B cell (primary cell): ENCODE results near the gene NDUFV3. TPM values are rescaled to one million over a fixed set of nuclear protein-coding genes. Genes with fewer than 3 reads are reported as not detected.
A peak's percentile ranks its signal among the peaks of the same experiment; 100 is the strongest.

Experiments used
- ATAC-seq: fragments of 200-7000 bp; cut with Tn5 transposase; one replicate; pipeline ENCODE4 v1.10.0; 2021; ENCODE audit warnings: low read depth, mild to moderate bottlenecking, moderate number of reproducible peaks, moderate library complexity
- CTCF ChIA-PET: fragments of 350-600 bp; sonication (Branson Sonifier 250); formaldehyde crosslinking; loops from one replicate; lab custom pipeline; 2021; ENCODE audit warnings: antibody characterized with exemption, inconsistent platforms; lab: Charles Lee
- POLR2A ChIA-PET: fragments of 350-600 bp; sonication (Branson Sonifier 250); formaldehyde crosslinking; loops from one replicate; lab custom pipeline; 2021; ENCODE audit warnings: antibody characterized with exemption; lab: Charles Lee
- DNase-seq: peaks from one replicate; pipeline ENCODE4 v3.0.0; 2013
- H2AFZ ChIP-seq: 2 replicates; pipeline ENCODE4 v1.6.1; 2012; ENCODE audit warnings: mild to moderate bottlenecking, low read depth, low read length; ENCODE audit not compliant: insufficient read depth, poor library complexity, severe bottlenecking
- H3K27ac ChIP-seq, 2 donors: 1 replicate in 1 of 2; 2 replicates in 1 of 2; pipeline ENCODE4 v1.5.1; 2012 to 2013; ENCODE audit warnings: low read length in 2 of 2, mild to moderate bottlenecking in 2 of 2, moderate library complexity in 1 of 2
- H3K27me3 ChIP-seq, 4 experiments: fragments of 200-600 bp in 1 of 4; sonication (generic) in 1 of 4; replicated peaks in 1 of 4; 1 replicate in 2 of 4; 2 replicates in 2 of 4; pipeline versions ENCODE4 v1.6.1 to v1.7.0; 2013 to 2016; ENCODE audit warnings: low read length in 3 of 4, mild to moderate bottlenecking in 2 of 4, mixed read lengths in 1 of 4, moderate library complexity in 1 of 4; ENCODE audit not compliant: insufficient read depth in 4 of 4, control insufficient read depth in 3 of 4; ENCODE audit errors: control extremely low read depth in 1 of 4
- H3K36me3 ChIP-seq, 2 experiments: replicated peaks in 1 of 2; 1 replicate in 1 of 2; 2 replicates in 1 of 2; pipeline versions ENCODE4 v1.6.1 to v1.7.1; 2013; ENCODE audit warnings: low read length in 1 of 2; ENCODE audit not compliant: insufficient read depth in 2 of 2, control insufficient read depth in 1 of 2; ENCODE audit errors: control extremely low read depth in 1 of 2, extremely low read depth in 1 of 2
- H3K4me1 ChIP-seq, 2 donors: fragments of 200-600 bp in 1 of 2; sonication (generic) in 1 of 2; 1 replicate in 1 of 2; 2 replicates in 1 of 2; pipeline versions ENCODE4 v1.5.1 to v1.6.1; 2013 to 2017; ENCODE audit warnings: low read length in 2 of 2; ENCODE audit not compliant: control insufficient read depth in 2 of 2, insufficient read depth in 2 of 2
- H3K4me2 ChIP-seq: replicated peaks from 2 replicates; pipeline ENCODE3; 2012; ENCODE audit warnings: mild to moderate bottlenecking, low read depth, low read length; ENCODE audit not compliant: poor library complexity, severe bottlenecking
- H3K4me3 ChIP-seq, 5 experiments: fragments of 200-600 bp in 1 of 5; sonication (generic) in 1 of 5; 1 replicate in 3 of 5; 2 replicates in 2 of 5; pipeline versions ENCODE4 v1.5.1 to v1.7.0; 2011 to 2016; ENCODE audit warnings: low read length in 4 of 5, mild to moderate bottlenecking in 4 of 5, low read depth in 2 of 5, control low read depth in 1 of 5, moderate library complexity in 1 of 5; ENCODE audit not compliant: insufficient read depth in 1 of 5; ENCODE audit errors: control extremely low read depth in 1 of 5, extremely low read depth in 1 of 5
- H3K79me2 ChIP-seq: fragments of 200-600 bp; sonication (generic); one replicate; pipeline ENCODE4 v1.6.0; 2016; ENCODE audit warnings: low read length; ENCODE audit not compliant: control insufficient read depth, insufficient read depth
- H3K9ac ChIP-seq: fragments of 200-600 bp; sonication (generic); 2 replicates; pipeline ENCODE4 v1.6.1; 2017; ENCODE audit warnings: mild to moderate bottlenecking, low read length, moderate library complexity
- H3K9me3 ChIP-seq, 3 donors: one replicate each; pipeline versions ENCODE4 v1.6.1 to v1.7.1; 2013; ENCODE audit warnings: low read length in 2 of 3; ENCODE audit not compliant: control insufficient read depth in 2 of 3, insufficient read depth in 1 of 3; ENCODE audit errors: control extremely low read depth in 1 of 3
- H4K20me1 ChIP-seq: 2 replicates; pipeline ENCODE4 v1.6.0; 2012; ENCODE audit warnings: mild to moderate bottlenecking, low read length; ENCODE audit not compliant: insufficient read depth, control insufficient read depth, poor library complexity, severe bottlenecking
- H3K27ac Mint-ChIP-seq: one replicate; pipeline ENCODE4 v1.8.0; 2021; ENCODE audit warnings: mixed read lengths
- H3K27me3 Mint-ChIP-seq: one replicate; pipeline ENCODE4 v1.8.0; 2021; ENCODE audit warnings: mixed read lengths
- H3K4me1 Mint-ChIP-seq: one replicate; pipeline ENCODE4 v1.8.0; 2021; ENCODE audit warnings: mixed read lengths
- H3K4me3 Mint-ChIP-seq: one replicate; pipeline ENCODE4 v1.8.0; 2021; ENCODE audit warnings: mixed read lengths
- H3K9me3 Mint-ChIP-seq: one replicate; pipeline ENCODE4 v1.8.0; 2022; ENCODE audit warnings: mixed read lengths; ENCODE audit not compliant: insufficient read depth
- EZH2 ChIP-seq: IDR thresholded peaks from 2 replicates; pipeline ENCODE4 v1.6.1; 2012; ENCODE audit warnings: borderline replicate concordance, low read depth, mild to moderate bottlenecking, moderate library complexity, low read length; ENCODE audit not compliant: insufficient read depth, poor library complexity, severe bottlenecking
- WGBS: methylation state at CpG from one replicate; pipeline ENCODE4 v1.1.5; 2013; ENCODE audit warnings: missing lambda C conversion rate; ENCODE audit not compliant: insufficient coverage; 5-methylcytosine and 5-hydroxymethylcytosine counted together
- intact Hi-C: fragments of 100-400 bp; cut with micrococcal nuclease; formaldehyde crosslinking; loops from one replicate; pipeline ENCODE4 v1.10.0; 2022
- polyA plus RNA-seq: library from polyadenylated mRNA; depleted of rRNA; stranded (reverse); fragments of >200 nt; gene quantifications from 2 replicates; pipeline ENCODE4 v1.2.3, GENCODE V29; 2012
- total RNA-seq, 2 donors: library from RNA; stranded (reverse); fragments of 120-200 nt in 1 of 2; gene quantifications; 1 replicate in 1 of 2; 2 replicates in 1 of 2; pipeline versions ENCODE4 v1.2.3 to v1.2.4, GENCODE V29; 2013 to 2022
- TF ChIP-seq, protein P1 (sequence below): fragments of 200-600 bp; IDR thresholded peaks from one replicate; pipeline ENCODE4 v1.8.0; 2022; ENCODE audit warnings: antibody characterized with exemption, mild to moderate bottlenecking

NDUFV3 gene
- total and polyA plus RNA-seq, 2 donors (not counting 1 experiment from before 2014, with no cell fraction given), result 14.0 to 29.7 TPM

DNA sequence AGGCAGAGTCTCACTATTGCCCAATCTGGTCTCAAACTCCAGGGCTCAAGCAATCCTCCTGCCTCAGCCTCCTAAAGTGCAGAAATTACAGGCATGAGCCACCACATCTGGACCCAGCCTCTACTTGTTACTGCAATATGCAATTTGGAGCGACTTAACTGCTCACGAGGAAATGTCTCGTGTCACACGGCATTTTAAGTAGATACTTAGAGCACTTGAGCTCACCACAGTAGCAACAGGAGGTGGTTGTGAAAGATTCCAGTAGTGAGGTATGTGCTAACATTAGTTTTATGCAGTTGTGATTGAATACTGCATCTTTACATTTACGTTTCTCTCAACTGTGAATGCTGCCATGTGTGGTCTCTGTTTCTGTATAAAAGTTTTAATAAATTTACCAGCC, 5.8 kb upstream of the NDUFV3 start:
- no peak overlapping the region for H3K4me2 ChIP-seq
- DNase-seq (no peak), ATAC-seq (no peak)
- no peaks in the 10 kb centered on the region for H3K79me2 ChIP-seq
- no peaks in the 10 kb centered on the region for H3K9me3 ChIP-seq
- intact Hi-C loops, result no loop called here
- no peak for TF ChIP-seq EZH2
- TF ChIP-seq, protein P1, sequence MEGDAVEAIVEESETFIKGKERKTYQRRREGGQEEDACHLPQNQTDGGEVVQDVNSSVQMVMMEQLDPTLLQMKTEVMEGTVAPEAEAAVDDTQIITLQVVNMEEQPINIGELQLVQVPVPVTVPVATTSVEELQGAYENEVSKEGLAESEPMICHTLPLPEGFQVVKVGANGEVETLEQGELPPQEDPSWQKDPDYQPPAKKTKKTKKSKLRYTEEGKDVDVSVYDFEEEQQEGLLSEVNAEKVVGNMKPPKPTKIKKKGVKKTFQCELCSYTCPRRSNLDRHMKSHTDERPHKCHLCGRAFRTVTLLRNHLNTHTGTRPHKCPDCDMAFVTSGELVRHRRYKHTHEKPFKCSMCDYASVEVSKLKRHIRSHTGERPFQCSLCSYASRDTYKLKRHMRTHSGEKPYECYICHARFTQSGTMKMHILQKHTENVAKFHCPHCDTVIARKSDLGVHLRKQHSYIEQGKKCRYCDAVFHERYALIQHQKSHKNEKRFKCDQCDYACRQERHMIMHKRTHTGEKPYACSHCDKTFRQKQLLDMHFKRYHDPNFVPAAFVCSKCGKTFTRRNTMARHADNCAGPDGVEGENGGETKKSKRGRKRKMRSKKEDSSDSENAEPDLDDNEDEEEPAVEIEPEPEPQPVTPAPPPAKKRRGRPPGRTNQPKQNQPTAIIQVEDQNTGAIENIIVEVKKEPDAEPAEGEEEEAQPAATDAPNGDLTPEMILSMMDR, result no peak
- H3K9me3 Mint-ChIP-seq, result no peaks in the 10 kb centered on the region
- no peak overlapping the region for H3K27ac ChIP-seq
- H3K9ac ChIP-seq, result no peak overlapping the region
- H3K4me3 ChIP-seq, result no peak overlapping the region
- H3K36me3 ChIP-seq, result no peaks in the 10 kb centered on the region
- H3K4me3 Mint-ChIP-seq, result no peak overlapping the region
- H3K4me1 Mint-ChIP-seq, result peaks cover 2% of the 10 kb centered on the region
- no peaks in the 10 kb centered on the region for H4K20me1 ChIP-seq
- ChIA-PET CTCF (no interaction called here), POLR2A (no interaction called here)
- H3K27me3 ChIP-seq, result no peaks in the 10 kb centered on the region
- peaks cover 1 to 2% of the 10 kb centered on the region in 2 donors for H3K4me1 ChIP-seq
- no peak overlapping the region for H2AFZ ChIP-seq
- H3K27ac Mint-ChIP-seq, result no peak overlapping the region
- WGBS, result 100% methylated on average over 2 of the region's 5 CpGs
- H3K27me3 Mint-ChIP-seq, result no peaks in the 10 kb centered on the region

DNA sequence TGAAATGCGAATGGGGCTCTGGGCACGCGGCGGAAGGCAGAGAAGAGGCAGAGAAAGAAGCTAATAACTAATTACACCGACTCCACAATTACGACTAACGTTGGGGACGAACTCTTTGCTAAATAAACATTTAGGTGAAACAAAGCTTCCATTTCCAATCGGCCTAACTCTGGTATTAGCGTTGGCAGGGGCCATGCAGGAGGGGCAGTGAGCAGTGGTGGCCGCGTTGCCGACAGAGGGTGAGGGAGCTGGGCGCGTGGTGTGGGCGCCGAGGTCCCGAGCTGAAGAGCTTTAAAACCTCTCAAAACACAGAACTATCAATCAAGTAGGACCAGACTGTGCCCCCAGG, 553 bp upstream of the NDUFV3 start:
- H3K79me2 ChIP-seq, result peaks cover 27% of the 10 kb centered on the region
- H3K27me3 Mint-ChIP-seq, result no peaks in the 10 kb centered on the region
- H3K4me3 Mint-ChIP-seq, result peak overlapping the region; percentile 94
- intact Hi-C loops, result loop anchor here (5.0 kb wide), 2 partner anchors 830 to 1120 kb away; partner anchors contain the start of gene TRAPPC10
- peak overlapping the region; percentile 100 for H2AFZ ChIP-seq
- H3K27ac Mint-ChIP-seq, result peak overlapping the region; percentile 95
- no peak for ATAC-seq
- peaks cover 6% of the 10 kb centered on the region in 2 experiments for H3K36me3 ChIP-seq
- H3K27ac ChIP-seq, result peak overlapping the region; percentile 73 to 96
- peak overlapping the region; percentile 84 for H3K4me2 ChIP-seq
- peak overlapping the region; percentile 41 to 83 (median 70) for H3K4me3 ChIP-seq
- peak overlapping the region; percentile 97 for H3K9ac ChIP-seq
- H3K27me3 ChIP-seq, result no peaks in the 10 kb centered on the region
- H3K4me1 Mint-ChIP-seq, result peaks cover 10% of the 10 kb centered on the region
- H3K4me1 ChIP-seq, result peaks cover 7 to 11% of the 10 kb centered on the region in 2 donors
- ChIA-PET CTCF (interaction anchor here (1.2 to 1.3 kb wide), 2 partner anchors 11 to 23 kb away, joined by 3 read pairs; no protein-coding TSS in a partner anchor), POLR2A (interaction anchor here (1.1 to 1.6 kb wide), 2 partner anchors 12 to 14 kb away, joined by 5 to 9 read pairs; no protein-coding TSS in a partner anchor)
- TF ChIP-seq, protein P1, result no peak
- TF ChIP-seq EZH2, result no peak
- H3K9me3 ChIP-seq, result no peaks in the 10 kb centered on the region
- no peaks in the 10 kb centered on the region for H4K20me1 ChIP-seq
- no peaks in the 10 kb centered on the region for H3K9me3 Mint-ChIP-seq
- WGBS, result 11% methylated on average over 13 of the region's 18 CpGs
- DNase-seq, result no peak
